Endothelial cell of umbilical vein (primary cell): ENCODE results near the gene FANCI.

Experiments
- EZH2 ChIP-seq: IDR thresholded peaks from 2 replicates; pipeline ENCODE4 v1.6.1; 2012; ENCODE audit warnings: borderline replicate concordance, low read depth, mild to moderate bottlenecking, moderate library complexity, low read length, inconsistent platforms; ENCODE audit not compliant: severe bottlenecking
- FOS ChIP-seq: IDR thresholded peaks from 2 replicates; pipeline ENCODE4 v1.6.1; 2011; ENCODE audit warnings: mild to moderate bottlenecking, low read length, moderate library complexity, borderline replicate concordance; ENCODE audit not compliant: insufficient read depth
- GATA2 ChIP-seq: IDR thresholded peaks from 2 replicates; pipeline ENCODE4 v1.7.0; 2011; ENCODE audit warnings: low read depth, mild to moderate bottlenecking, moderate library complexity, mixed read lengths, low read length; ENCODE audit not compliant: insufficient read length, insufficient read depth
- JUN ChIP-seq: IDR thresholded peaks from 2 replicates; pipeline ENCODE4 v1.6.1; 2011; ENCODE audit warnings: borderline replicate concordance, low read depth; ENCODE audit not compliant: insufficient read length, insufficient read depth
- POLR2A ChIP-seq: IDR thresholded peaks from 2 replicates; pipeline ENCODE4 v1.6.1; 2012; ENCODE audit warnings: low read depth, mild to moderate bottlenecking, control low read depth, low read length
- POLR2AphosphoS5 ChIP-seq: IDR thresholded peaks from 2 replicates; pipeline ENCODE4 v1.6.1; 2012; ENCODE audit warnings: low read depth, mild to moderate bottlenecking, control low read depth, low read length, moderate library complexity; ENCODE audit not compliant: insufficient read depth
- TF ChIP-seq, protein P1 (sequence below), 2 donors: IDR thresholded peaks; 1 replicate in 1 of 2; 2 replicates in 1 of 2; pipeline ENCODE4 v1.5.1; 2011; ENCODE audit warnings: low read length in 2 of 2, mild to moderate bottlenecking in 2 of 2, moderate library complexity in 2 of 2, control low read depth in 1 of 2, inconsistent platforms in 1 of 2, low read depth in 1 of 2; ENCODE audit not compliant: insufficient read depth in 1 of 2; ENCODE audit errors: extremely low read depth in 1 of 2
- TF ChIP-seq, protein P2 (sequence below): IDR thresholded peaks from 2 replicates; pipeline ENCODE4 v1.6.1; 2011; ENCODE audit not compliant: insufficient read depth, insufficient read length

DNA sequence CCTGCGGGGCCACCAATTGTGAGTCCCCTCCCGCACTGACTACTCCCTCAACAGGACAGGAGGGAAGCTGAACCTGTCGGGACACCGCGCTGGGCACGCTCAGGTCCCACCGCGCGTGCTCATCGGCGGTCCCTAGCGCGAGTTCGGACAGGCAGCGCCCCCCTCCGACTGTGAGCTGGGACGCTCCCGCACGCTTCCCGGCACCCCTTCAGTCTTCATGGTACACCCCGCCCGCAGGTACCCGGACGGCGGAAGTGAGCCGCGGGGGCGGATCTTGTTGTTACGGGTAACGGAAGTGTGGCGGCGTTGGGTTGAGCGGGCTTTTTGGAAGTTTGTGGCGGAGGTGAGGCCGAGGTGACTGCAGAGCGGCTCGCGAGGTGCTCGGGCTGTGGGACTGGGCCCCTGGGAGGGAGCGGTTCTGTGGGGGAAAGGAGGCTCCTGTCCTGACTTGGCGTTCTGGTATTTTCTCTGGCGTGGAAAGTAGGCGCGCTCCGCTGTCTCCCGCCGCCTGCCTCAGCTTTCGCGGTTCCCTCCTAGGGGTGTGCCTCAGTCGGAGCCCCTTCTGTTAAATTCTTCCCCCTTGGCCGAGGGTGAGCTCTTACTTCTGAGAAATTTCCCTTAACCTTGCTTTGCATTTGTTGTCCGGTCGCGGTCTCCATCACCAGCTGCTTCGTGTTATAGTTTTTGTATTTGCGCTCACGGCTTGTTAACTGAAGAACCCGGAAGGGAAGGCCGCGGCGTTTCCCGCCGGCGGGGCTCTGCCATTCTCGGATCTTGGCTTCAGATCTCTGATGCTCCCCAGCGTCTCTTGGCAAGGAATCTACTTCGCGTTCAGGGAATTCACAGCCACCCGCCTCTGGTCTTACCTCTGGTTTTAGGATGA lies at the start of gene FANCI:
- TF ChIP-seq, protein P1, sequence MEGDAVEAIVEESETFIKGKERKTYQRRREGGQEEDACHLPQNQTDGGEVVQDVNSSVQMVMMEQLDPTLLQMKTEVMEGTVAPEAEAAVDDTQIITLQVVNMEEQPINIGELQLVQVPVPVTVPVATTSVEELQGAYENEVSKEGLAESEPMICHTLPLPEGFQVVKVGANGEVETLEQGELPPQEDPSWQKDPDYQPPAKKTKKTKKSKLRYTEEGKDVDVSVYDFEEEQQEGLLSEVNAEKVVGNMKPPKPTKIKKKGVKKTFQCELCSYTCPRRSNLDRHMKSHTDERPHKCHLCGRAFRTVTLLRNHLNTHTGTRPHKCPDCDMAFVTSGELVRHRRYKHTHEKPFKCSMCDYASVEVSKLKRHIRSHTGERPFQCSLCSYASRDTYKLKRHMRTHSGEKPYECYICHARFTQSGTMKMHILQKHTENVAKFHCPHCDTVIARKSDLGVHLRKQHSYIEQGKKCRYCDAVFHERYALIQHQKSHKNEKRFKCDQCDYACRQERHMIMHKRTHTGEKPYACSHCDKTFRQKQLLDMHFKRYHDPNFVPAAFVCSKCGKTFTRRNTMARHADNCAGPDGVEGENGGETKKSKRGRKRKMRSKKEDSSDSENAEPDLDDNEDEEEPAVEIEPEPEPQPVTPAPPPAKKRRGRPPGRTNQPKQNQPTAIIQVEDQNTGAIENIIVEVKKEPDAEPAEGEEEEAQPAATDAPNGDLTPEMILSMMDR (IDR thresholded peaks at IDR 0.05; ENCODE audit: extremely low read depth in 1 of 2, insufficient read depth in 1 of 2, low read depth in 1 of 2, low read length in 2 of 2): peak; percentile 45 to 51
- TF ChIP-seq JUN (no peak), POLR2AphosphoS5 (peak; percentile 56), POLR2A (no peak), EZH2 (no peak), GATA2 (peak; percentile 32), FOS (no peak)
- TF ChIP-seq, protein P2, sequence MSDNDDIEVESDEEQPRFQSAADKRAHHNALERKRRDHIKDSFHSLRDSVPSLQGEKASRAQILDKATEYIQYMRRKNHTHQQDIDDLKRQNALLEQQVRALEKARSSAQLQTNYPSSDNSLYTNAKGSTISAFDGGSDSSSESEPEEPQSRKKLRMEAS: peak; percentile 19
